HG03342 (cell line): ENCODE data around the gene PSMB7.
"Not testable (repeated sequence)": the region's sequence is repeated elsewhere in the genome, so short reads cannot be mapped to it uniquely, and the experiment has no call there.

Source experiments
- ATAC-seq: cut with Tn5 transposase; IDR thresholded peaks from one replicate; pipeline ENCODE4 v1.9.1; 2021; ENCODE audit warnings: mild to moderate bottlenecking, moderate library complexity; ENCODE audit not compliant: unreplicated experiment

Gene PSMB7

GRCh38 chr9:124443625-124444024, 28.4 kb upstream of the PSMB7 start:
- no peak for ATAC-seq

- ATAC-seq, result no peak
Observed at GRCh38 chr9:124442826-124443225, 27.6 kb upstream of the PSMB7 start.

GRCh38 chr9:124442379-124442778, 27.1 kb upstream of the PSMB7 start:
- ATAC-seq, result no peak

- ATAC-seq, result no peak
Observed at GRCh38 chr9:124441291-124441690, 26.0 kb upstream of the PSMB7 start.

- ATAC-seq, result no peak
Observed at GRCh38 chr9:124440786-124441185, 25.5 kb upstream of the PSMB7 start.

- ATAC-seq, result no peak
Observed at GRCh38 chr9:124439686-124440243, 24.5 kb upstream of the PSMB7 start.

GRCh38 chr9:124439086-124439485, 23.8 kb upstream of the PSMB7 start:
- no peak for ATAC-seq

- no peak for ATAC-seq
Observed at GRCh38 chr9:124438091-124438490, 22.8 kb upstream of the PSMB7 start.

- ATAC-seq, result no peak
Observed at GRCh38 chr9:124437086-124437485, 21.8 kb upstream of the PSMB7 start.

- ATAC-seq, result no peak
Observed at GRCh38 chr9:124436320-124436719, 21.1 kb upstream of the PSMB7 start.

- ATAC-seq, result no peak
Observed at GRCh38 chr9:124429530-124429867, 14.3 kb upstream of the PSMB7 start.

GRCh38 chr9:124428751-124429529, 13.7 kb upstream of the PSMB7 start:
- ATAC-seq, result no peak

GRCh38 chr9:124427281-124427680, 12.0 kb upstream of the PSMB7 start:
- ATAC-seq, result no peak

- ATAC-seq, result no peak
Observed at GRCh38 chr9:124426361-124426760, 11.1 kb upstream of the PSMB7 start.

GRCh38 chr9:124425733-124426132, 10.5 kb upstream of the PSMB7 start:
- ATAC-seq, result not testable (repeated sequence)

GRCh38 chr9:124423591-124423990, 8.3 kb upstream of the PSMB7 start:
- ATAC-seq, result no peak

- ATAC-seq, result no peak
Observed at GRCh38 chr9:124423155-124423554, 7.9 kb upstream of the PSMB7 start.

- no peak for ATAC-seq
Observed at GRCh38 chr9:124420991-124421543, 5.8 kb upstream of the PSMB7 start.

- no peak for ATAC-seq
Observed at GRCh38 chr9:124419832-124420489, 4.7 kb upstream of the PSMB7 start.

GRCh38 chr9:124415852-124416484, 726 bp upstream of the PSMB7 start:
- no peak for ATAC-seq

- no peak for ATAC-seq
Observed at GRCh38 chr9:124414612-124415011, 630 bp downstream of the PSMB7 start.

GRCh38 chr9:124412228-124412575, 3.0 kb downstream of the PSMB7 start:
- no peak for ATAC-seq
